Uterus (tissue), 2 donors: ENCODE measurements around the gene CMTM2.

ENCODE experiments used
- CTCF ChIP-seq, 4 experiments: fragments of 200-600 bp in 2 of 4; fragments of 450-650 bp in 2 of 4; sonication (generic) in 2 of 4; IDR thresholded peaks; one replicate each; pipeline ENCODE4 v1.5.1; 2016 to 2019; ENCODE audit warnings: antibody characterized with exemption in 4 of 4, mild to moderate bottlenecking in 2 of 4, moderate library complexity in 1 of 4
- POLR2A ChIP-seq, 2 donors: fragments of 450-650 bp; IDR thresholded peaks; one replicate each; pipeline ENCODE4 v1.6.1; 2016; ENCODE audit warnings: antibody characterized with exemption in 2 of 2, mild to moderate bottlenecking in 1 of 2, moderate library complexity in 1 of 2

DNA sequence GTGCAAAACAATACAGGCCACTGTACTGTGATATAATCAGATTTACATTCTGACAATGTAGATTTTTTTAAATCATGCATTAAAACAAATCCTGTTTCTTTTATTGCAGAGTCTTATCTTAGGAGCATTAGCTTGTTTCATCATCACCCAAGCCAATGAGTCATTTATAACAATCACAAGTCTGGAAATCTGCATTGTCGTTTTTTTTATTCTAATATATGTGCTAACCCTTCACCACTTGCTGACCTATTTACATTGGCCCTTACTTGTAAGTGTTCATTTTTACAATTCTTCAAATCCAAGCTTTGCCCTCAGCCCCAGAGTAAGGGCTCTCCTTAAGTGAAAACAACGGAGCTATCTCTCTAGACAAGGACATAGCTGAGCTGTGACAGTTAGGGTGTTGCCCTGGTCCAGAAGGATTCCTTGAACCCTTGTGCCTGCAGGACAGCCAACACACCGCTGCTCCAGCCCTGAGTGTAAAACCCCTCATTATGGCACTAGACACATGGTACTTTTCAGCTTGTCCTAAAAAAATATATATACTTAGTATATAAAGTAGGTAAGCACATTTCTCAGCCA lies 9.3 kb upstream of the CMTM2 start:
- TF ChIP-seq CTCF (IDR thresholded peaks at IDR 0.05) (no peak), POLR2A (IDR thresholded peaks at IDR 0.05) (no peak)
